NB4 (cell line): ENCODE results near the gene SLC34A3.
A peak's percentile ranks its signal among the peaks of the same experiment; 100 is the strongest.

Source experiments
- DNase-seq: peaks from one replicate; pipeline ENCODE4 v3.0.0; 2010; ENCODE audit warnings: low read depth
- H3K4me3 ChIP-seq: one replicate; pipeline ENCODE4 v1.5.1; 2011; ENCODE audit warnings: mild to moderate bottlenecking, low read depth, low read length, moderate library complexity
- CTCF ChIP-seq: IDR thresholded peaks from one replicate; pipeline ENCODE4 v1.5.1; 2012; ENCODE audit warnings: low read depth, low read length
- MYC ChIP-seq: IDR thresholded peaks from 2 replicates; pipeline ENCODE4 v1.6.1; 2011; ENCODE audit warnings: low read depth, low read length
- POLR2A ChIP-seq: IDR thresholded peaks from 2 replicates; pipeline ENCODE4 v1.6.1; 2011; ENCODE audit warnings: mild to moderate bottlenecking; ENCODE audit not compliant: insufficient read length; ENCODE audit errors: extremely low read depth
- TF ChIP-seq, protein P1 (sequence below): IDR thresholded peaks from 2 replicates; pipeline ENCODE4 v1.6.1; 2011; ENCODE audit warnings: low read depth, low read length

SLC34A3 gene

DNA sequence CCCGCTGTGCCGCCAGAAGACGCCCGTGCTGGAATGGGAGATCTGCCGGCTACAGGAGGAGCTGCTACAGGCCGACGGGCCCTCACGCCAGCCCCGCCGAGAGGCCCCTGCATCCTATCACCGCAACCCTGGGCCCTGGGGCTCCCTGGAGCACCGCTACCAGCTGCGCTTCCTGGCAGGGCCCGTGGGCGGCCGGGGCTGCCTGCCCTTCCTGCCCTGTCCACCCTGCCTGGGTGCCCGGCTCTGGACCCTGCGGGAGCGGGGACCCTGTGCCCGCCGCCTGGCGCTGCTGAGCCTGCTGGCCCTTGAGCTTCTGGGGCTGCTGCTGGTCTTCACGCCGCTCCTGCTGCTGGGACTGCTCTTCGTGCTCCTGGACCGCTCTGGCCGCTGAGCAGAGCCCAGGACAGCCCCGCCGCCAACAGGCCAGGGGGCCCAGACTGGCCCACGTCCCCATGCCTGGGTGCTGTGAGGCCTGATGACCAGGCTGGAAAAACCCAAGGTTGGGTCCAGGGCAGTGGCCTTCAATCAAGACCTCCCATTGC lies 12.4 kb upstream of the SLC34A3 start:
- no peak overlapping the region for H3K4me3 ChIP-seq
- no peak for DNase-seq
- TF ChIP-seq CTCF (no peak), MYC (no peak), POLR2A (no peak)
- TF ChIP-seq, protein P1, sequence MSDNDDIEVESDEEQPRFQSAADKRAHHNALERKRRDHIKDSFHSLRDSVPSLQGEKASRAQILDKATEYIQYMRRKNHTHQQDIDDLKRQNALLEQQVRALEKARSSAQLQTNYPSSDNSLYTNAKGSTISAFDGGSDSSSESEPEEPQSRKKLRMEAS: no peak

GRCh38 chr9:137218754-137219271 lies 11.9 kb upstream of the SLC34A3 start:
- H3K4me3 ChIP-seq: no peak overlapping the region
- TF ChIP-seq POLR2A (no peak), CTCF (no peak), MYC (no peak)
- TF ChIP-seq, protein P1: no peak
- peak; percentile 56 for DNase-seq

DNA sequence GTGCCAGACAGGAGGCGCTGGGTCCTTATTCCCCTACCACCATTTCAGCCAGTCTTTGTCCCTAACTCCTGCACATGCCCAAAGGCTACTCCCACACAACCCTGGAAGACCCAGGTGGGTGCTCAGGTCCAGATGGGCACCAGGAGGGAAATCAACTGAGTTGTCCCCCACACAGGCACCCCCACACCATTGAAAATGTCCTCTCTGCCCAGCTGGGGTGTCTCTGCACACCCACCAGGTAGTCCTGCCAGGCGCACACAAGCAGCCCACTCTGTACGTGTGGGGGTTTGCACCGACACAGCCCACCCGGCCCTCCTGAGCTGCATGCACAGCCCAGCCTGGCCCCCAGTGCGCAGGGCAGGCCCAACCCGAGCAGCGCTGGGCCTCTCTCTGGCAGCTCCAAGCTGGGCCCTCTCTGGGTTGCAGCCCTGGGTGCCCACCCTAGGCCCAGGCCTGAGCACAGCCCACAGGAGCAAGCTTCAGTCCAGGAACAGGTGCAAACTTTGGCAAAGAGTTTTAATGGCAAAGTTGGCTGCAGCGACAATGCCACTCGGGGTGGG lies 10.9 kb upstream of the SLC34A3 start:
- DNase-seq: no peak
- no peak overlapping the region for H3K4me3 ChIP-seq
- TF ChIP-seq MYC: no peak
- no peak for TF ChIP-seq CTCF
- TF ChIP-seq, protein P1: no peak
- no peak for TF ChIP-seq POLR2A

DNA sequence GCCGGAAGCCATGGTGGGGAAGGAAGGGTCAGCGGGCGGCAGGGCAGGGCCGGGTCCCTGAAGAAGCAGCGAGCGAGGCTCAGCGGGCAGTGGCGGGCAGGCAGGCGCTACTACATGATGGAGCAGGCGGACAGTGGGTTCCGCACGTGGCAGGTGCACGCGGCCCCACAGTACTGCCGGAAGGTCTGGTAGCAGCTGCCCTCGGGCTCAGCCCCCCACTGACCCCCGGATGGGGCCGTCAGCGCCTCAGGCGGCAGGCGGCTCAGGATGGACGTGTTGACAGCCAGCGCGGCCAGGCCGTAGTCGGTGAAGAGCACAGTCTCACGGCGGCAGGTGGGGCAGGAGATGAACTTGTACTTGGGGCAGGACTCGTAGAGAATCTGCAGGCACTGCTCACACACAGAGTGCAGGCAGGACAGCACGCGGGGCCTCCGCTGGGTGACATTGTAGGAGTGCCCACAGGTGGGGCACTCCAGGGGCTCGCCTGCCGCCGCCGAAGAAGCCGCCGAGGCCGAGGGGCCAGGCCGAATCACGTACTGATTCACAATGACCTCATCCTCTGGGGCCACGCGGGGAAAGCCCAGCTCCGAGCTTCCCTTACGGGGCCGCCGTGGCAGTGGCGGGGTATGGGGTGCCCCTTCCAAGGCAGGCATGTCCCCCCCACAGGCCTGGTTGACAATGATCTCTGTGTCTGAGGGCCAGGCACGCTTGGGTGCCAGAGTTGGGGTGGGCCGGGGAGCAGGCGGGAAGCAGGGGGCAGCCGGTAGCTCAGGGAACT lies 10.2 kb upstream of the SLC34A3 start:
- DNase-seq: no peak
- TF ChIP-seq MYC (no peak), CTCF (no peak), POLR2A (no peak)
- TF ChIP-seq, protein P1: no peak
- H3K4me3 ChIP-seq: no peak overlapping the region

DNA sequence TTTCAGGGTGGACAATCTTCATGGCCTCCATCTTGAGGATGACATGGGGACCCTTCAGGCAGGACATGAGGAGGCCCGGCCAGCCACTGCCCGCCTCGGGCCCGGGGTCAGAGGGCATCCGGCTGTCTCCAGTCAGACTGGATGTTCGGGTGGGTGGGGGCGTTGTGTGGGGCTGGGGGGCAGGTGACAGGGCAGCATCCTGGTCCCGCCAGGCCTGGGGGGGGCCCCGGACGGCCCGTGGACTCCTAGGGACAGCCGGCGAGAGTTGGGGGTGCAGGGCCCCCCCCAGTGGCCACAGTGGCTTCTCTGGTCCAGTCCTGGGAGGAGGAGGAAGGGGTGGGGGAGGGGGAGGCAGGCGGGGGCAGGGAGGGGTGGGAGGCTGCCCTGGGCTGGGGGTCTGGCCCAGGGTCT lies 9.6 kb upstream of the SLC34A3 start:
- H3K4me3 ChIP-seq: no peak overlapping the region
- DNase-seq: no peak
- TF ChIP-seq MYC (no peak), POLR2A (no peak)

DNA sequence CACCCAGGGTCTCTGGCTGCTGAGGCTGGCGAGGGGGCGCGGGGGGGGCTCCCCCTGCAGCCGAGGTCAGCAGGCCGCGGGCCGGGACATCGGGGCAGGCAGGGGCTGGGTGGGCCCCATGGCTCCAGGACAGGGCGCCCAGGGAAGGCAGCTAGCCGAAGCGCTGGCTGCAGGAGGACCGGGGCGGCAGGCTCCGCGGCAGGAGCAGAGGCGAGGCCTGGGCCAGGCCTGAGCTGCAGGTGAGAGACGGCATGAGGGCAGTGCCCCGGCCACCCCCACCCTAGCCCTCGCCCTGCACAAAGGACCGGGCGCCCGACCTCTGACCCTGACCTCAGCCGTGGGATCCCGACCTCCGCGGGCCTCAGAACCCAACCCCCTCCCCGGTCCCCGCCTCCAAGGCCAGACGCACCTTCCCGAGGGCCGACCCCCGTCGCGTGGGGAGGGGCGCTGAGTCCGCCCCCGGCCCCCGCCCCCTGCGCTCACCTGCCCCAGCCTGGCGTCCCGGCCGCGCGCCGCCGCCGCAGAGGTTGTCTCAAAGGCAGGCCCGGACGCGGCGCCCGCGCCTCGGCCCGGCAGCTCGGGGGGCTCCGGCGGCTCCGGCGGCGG lies 9.1 kb upstream of the SLC34A3 start:
- TF ChIP-seq, protein P1: no peak
- H3K4me3 ChIP-seq: no peak overlapping the region
- DNase-seq: no peak
